GM12878 (cell line): ENCODE measurements around the gene GCSAML. TPM values are rescaled to one million over a fixed set of nuclear protein-coding genes. Genes with fewer than 3 reads are reported as not detected.

Source experiments
- ATAC-seq: fragments of 200-7000 bp; cut with Tn5 transposase; 3 replicates; pipeline ENCODE4 v1.9.1; 2020; ENCODE audit warnings: mild to moderate bottlenecking, moderate library complexity
- BruUV-seq: library from RNA; stranded (reverse); fragments of 400-500 nt; replicated peaks from 2 replicates; lab custom pipeline; 2021; lab: Mats Ljungman, UMichigan
- CTCF ChIA-PET: fragments of 300-600 bp; sonication (Branson Sonifier 250); formaldehyde crosslinking; extraction: SDS; loops from one replicate; lab custom pipeline; 2021; ENCODE audit warnings: inconsistent platforms; lab: Yijun Ruan, JAX
- POLR2A ChIA-PET: fragments of 350-600 bp; formaldehyde crosslinking; extraction: SDS; loops from one replicate; lab custom pipeline; 2021; ENCODE audit warnings: inconsistent platforms; lab: Charles Lee
- RAD21 ChIA-PET: fragments of 300-600 bp; sonication (Branson Sonifier 250); formaldehyde crosslinking; loops from one replicate; lab custom pipeline; 2023; ENCODE audit warnings: antibody characterized with exemption; ENCODE audit not compliant: unreplicated experiment; lab: Charles Lee
- SMC1A ChIA-PET: fragments of 300-600 bp; sonication (Branson Sonifier 250); formaldehyde crosslinking; loops from one replicate; lab custom pipeline; 2023; ENCODE audit not compliant: unreplicated experiment, uncharacterized antibody; lab: Charles Lee
- DNase-seq: peaks from one replicate; pipeline ENCODE4 v3.0.0-alpha.2; 2011; ENCODE audit warnings: low read depth, low spot score
- FAIRE-seq: peaks from 3 replicates; lab custom pipeline; 2011; peaks lifted over from hg19 to GRCh38; lab: Jason Lieb, UNC
- H2AFZ ChIP-seq: 2 replicates; pipeline ENCODE4 v1.6.0; 2011; ENCODE audit warnings: low read depth, low read length, control low read depth; ENCODE audit not compliant: control insufficient read depth
- H3K27ac ChIP-seq: 2 replicates; pipeline ENCODE4 v1.5.1; 2011; ENCODE audit warnings: control low read depth; ENCODE audit not compliant: control insufficient read depth, insufficient read depth
- H3K27me3 ChIP-seq, 2 experiments: replicated peaks in 1 of 2; 2 replicates each; pipeline versions ENCODE4 v1.6.0 to v1.6.1; 2011; ENCODE audit warnings: low read length in 1 of 2; ENCODE audit not compliant: control insufficient read depth in 2 of 2, insufficient read depth in 2 of 2
- H3K36me3 ChIP-seq, 2 experiments: 2 replicates each; pipeline ENCODE4 v1.5.1; 2011; ENCODE audit warnings: low read length in 1 of 2; ENCODE audit not compliant: control insufficient read depth in 2 of 2, insufficient read depth in 2 of 2
- H3K4me1 ChIP-seq: 2 replicates; pipeline ENCODE4 v1.6.1; 2011; ENCODE audit warnings: mild to moderate bottlenecking, low read length, moderate library complexity, mixed read lengths; ENCODE audit not compliant: control insufficient read depth, insufficient read depth
- H3K4me2 ChIP-seq: 2 replicates; pipeline ENCODE4 v1.6.0; 2011; ENCODE audit warnings: control low read depth; ENCODE audit not compliant: control insufficient read depth, insufficient read depth
- H3K4me3 ChIP-seq: fragments of 200-600 bp; sonication (generic); 2 replicates; pipeline ENCODE4 v1.5.1; 2016
- H3K79me2 ChIP-seq: 2 replicates; pipeline ENCODE4 v1.6.0; 2011; ENCODE audit warnings: low read length; ENCODE audit not compliant: control insufficient read depth, insufficient read depth
- H3K9ac ChIP-seq: 2 replicates; pipeline ENCODE4 v1.8.0; 2011; ENCODE audit warnings: low read length, control low read depth, mixed read lengths; ENCODE audit not compliant: control insufficient read depth, insufficient read depth
- H3K9me3 ChIP-seq: replicated peaks from 3 replicates; pipeline ENCODE4 v1.5.1; 2011; ENCODE audit warnings: mild to moderate bottlenecking, low read length; ENCODE audit not compliant: control insufficient read depth, insufficient read depth
- H4K20me1 ChIP-seq: 2 replicates; pipeline ENCODE4 v1.6.0; 2011; ENCODE audit not compliant: control insufficient read depth, insufficient read depth
- ASH2L ChIP-seq: fragments of 300-600, 200-600 bp; sonication (generic); IDR thresholded peaks from 2 replicates; pipeline ENCODE4 v1.6.1; 2017; ENCODE audit warnings: low read depth, mild to moderate bottlenecking, borderline replicate concordance
- ATF3 ChIP-seq: IDR thresholded peaks from 2 replicates; pipeline ENCODE4 v1.6.1; 2011; ENCODE audit warnings: low read depth, mild to moderate bottlenecking, low read length, moderate library complexity, borderline replicate concordance; ENCODE audit errors: extremely low read depth
- E2F8 ChIP-seq: fragments of 450-650 bp; IDR thresholded peaks from 2 replicates; pipeline ENCODE4 v1.6.1; 2018; ENCODE audit warnings: mild to moderate bottlenecking, low read depth, moderate library complexity; ENCODE audit not compliant: partially characterized antibody
- ETV6 ChIP-seq, 2 experiments: fragments of 450-650 bp in 1 of 2; IDR thresholded peaks in 1 of 2; conservative IDR thresholded peaks in 1 of 2; 2 replicates each; pipeline ENCODE4 v1.6.1; 2014; ENCODE audit warnings: antibody characterized with exemption in 1 of 2, borderline replicate concordance in 1 of 2, low read depth in 1 of 2, mild to moderate bottlenecking in 1 of 2, moderate library complexity in 1 of 2
- JUNB ChIP-seq: IDR thresholded peaks from 2 replicates; pipeline ENCODE4 v1.6.1; 2016; ENCODE audit warnings: antibody characterized with exemption, mild to moderate bottlenecking
- KAT2A ChIP-seq: conservative IDR thresholded peaks from 2 replicates; pipeline ENCODE4 v1.6.1; 2011; ENCODE audit warnings: low read depth, low read length; ENCODE audit not compliant: control insufficient read depth
- NKRF ChIP-seq: fragments of 450-650 bp; conservative IDR thresholded peaks from 2 replicates; pipeline ENCODE4 v1.6.1; 2017; ENCODE audit warnings: mild to moderate bottlenecking, moderate library complexity
- TARDBP ChIP-seq: IDR thresholded peaks from 2 replicates; pipeline ENCODE4 v1.6.1; 2016; ENCODE audit warnings: borderline replicate concordance
- USF1 ChIP-seq: IDR thresholded peaks from 2 replicates; pipeline ENCODE4 v1.6.1; 2011; ENCODE audit warnings: borderline replicate concordance, low read depth, mild to moderate bottlenecking, moderate library complexity, mixed read lengths, low read length; ENCODE audit not compliant: insufficient read depth; ENCODE audit errors: extremely low read length
- WRNIP1 ChIP-seq: IDR thresholded peaks from 2 replicates; pipeline ENCODE4 v1.6.1; 2011; ENCODE audit warnings: low read depth, low read length, improper control_type of control experiment, borderline replicate concordance
- ZNF217 ChIP-seq: fragments of 450-650 bp; IDR thresholded peaks from 2 replicates; pipeline ENCODE4 v1.6.1; 2017; ENCODE audit warnings: antibody characterized with exemption, mild to moderate bottlenecking
- WGBS: methylation state at CpG from one replicate; pipeline ENCODE4 v1.1.6; 2016; ENCODE audit warnings: low lambda C conversion rate; ENCODE audit not compliant: insufficient replicate concordance, insufficient coverage; ENCODE audit errors: missing lambda C conversion rate; 5-methylcytosine and 5-hydroxymethylcytosine counted together
- in situ Hi-C: fragments of 300-500 bp; cut with MboI; formaldehyde crosslinking; loops from 9 replicates; pipeline ENCODE4 v1.14.3; 2018; ENCODE audit warnings: mixed read lengths
- intact Hi-C: fragments of 100-400 bp; cut with micrococcal nuclease; formaldehyde crosslinking; loops from one replicate; pipeline ENCODE4 v1.14.2; 2022; ENCODE audit not compliant: unreplicated experiment
- polyA plus RNA-seq, 11 experiments: library from polyadenylated mRNA; depleted of rRNA in 4 of 11; unstranded in 6 of 11; stranded (reverse) in 5 of 11; fragments of >200 nt; fragmentation: Nextera tagmentation in 4 of 11; fragmentation: Illumina TruSeq in 1 of 11; extraction: Ambion mirVana in 4 of 11; extraction: Trizol in 1 of 11; gene quantifications; 1 replicate in 1 of 11; 2 replicates in 10 of 11; pipeline versions ENCODE4 v1.2.1 to v1.2.3, GENCODE V29; 2011 to 2016; ENCODE audit warnings: inconsistent platforms in 2 of 11, missing spikeins in 2 of 11, low read depth in 1 of 11
- total RNA-seq, 4 experiments: library from RNA; depleted of rRNA in 3 of 4; stranded (reverse); fragments of >200 nt in 3 of 4; fragmentation: Illumina TruSeq in 1 of 4; extraction: Trizol in 1 of 4; gene quantifications; 2 replicates each; pipeline versions ENCODE4 v1.2.1 to v1.2.3, GENCODE V29; 2013 to 2021

GCSAML gene
- total and polyA plus RNA-seq, 10 of the 15 experiments (the other 5 are each of a cell fraction or from before 2014, with no cell fraction given) = 0.03 TPM; not detected in 9

GRCh38 chr1:247539215-247539614, 9.7 kb upstream of the GCSAML start:
- no peak for FAIRE-seq
- WGBS = 28% methylated on average over 6 of the region's 6 CpGs
- Histone ChIP-seq H3K4me2 (no peak overlapping the region), H3K79me2 (no peaks in the 10 kb centered on the region), H3K27me3 (no peaks in the 10 kb centered on the region), H3K9me3 (no peaks in the 10 kb centered on the region), H3K4me1 (no peaks in the 10 kb centered on the region), H2AFZ (no peak overlapping the region), H4K20me1 (no peaks in the 10 kb centered on the region), H3K36me3 (no peaks in the 10 kb centered on the region), H3K27ac (no peak overlapping the region), H3K4me3 (no peak overlapping the region), H3K9ac (no peak overlapping the region)
- ChIA-PET CTCF (no interaction called here), RAD21 (no interaction called here), POLR2A (no interaction called here), SMC1A (interaction anchor here (0.7 kb wide), 1 partner anchor 53 kb away, joined by 3 read pairs; no protein-coding TSS in a partner anchor)
- DNase-seq = no peak
- no peak for ATAC-seq
- in situ Hi-C loops = no loop called here
- no TSS peak for BruUV-seq
- TF ChIP-seq ETV6 (conservative IDR thresholded peaks at IDR 0.05 in 1 of 2, IDR thresholded peaks at IDR 0.05 in 1 of 2; ENCODE audit: borderline replicate concordance in 1 of 2, low read depth in 1 of 2) (no peak), KAT2A (no peak), USF1 (no peak), WRNIP1 (no peak), TARDBP (no peak), NKRF (no peak), JUNB (no peak), ZNF217 (no peak), ATF3 (no peak), ASH2L (no peak), E2F8 (no peak)
- intact Hi-C loops = no loop called here
